Tibial nerve (tissue), 4 donors: Measurements from ENCODE around the gene KMT2C. TPM values are rescaled to one million over a fixed set of nuclear protein-coding genes. Genes with fewer than 3 reads are reported as not detected.

ENCODE experiments used
- DNase-seq, 2 donors: peaks; one replicate each; pipeline ENCODE4 v3.0.0-alpha.2; 2019; ENCODE audit warnings: low spot score in 2 of 2
- H3K27ac ChIP-seq, 4 donors: fragments of 200-600 bp; sonication (generic) in 3 of 4; one replicate each; pipeline ENCODE4 v1.5.1; 2017 to 2019; ENCODE audit warnings: mild to moderate bottlenecking in 1 of 4
- H3K27me3 ChIP-seq, 2 donors: fragments of 200-600 bp; sonication (generic) in 1 of 2; one replicate each; pipeline versions ENCODE4 v1.5.1 to v1.6.0; 2017 to 2019
- H3K36me3 ChIP-seq, 3 donors: fragments of 200-600 bp; sonication (generic); one replicate each; pipeline ENCODE4 v1.5.1; 2018 to 2019
- H3K4me1 ChIP-seq, 4 donors: fragments of 200-600 bp; sonication (generic) in 3 of 4; one replicate each; pipeline ENCODE4 v1.5.1; 2017 to 2019
- H3K4me3 ChIP-seq, 4 donors: fragments of 200-600 bp; sonication (generic) in 3 of 4; one replicate each; pipeline ENCODE4 v1.5.1; 2017 to 2019; ENCODE audit warnings: mild to moderate bottlenecking in 1 of 4, moderate library complexity in 1 of 4
- H3K9me3 ChIP-seq, 4 donors: fragments of 200-600 bp; sonication (generic) in 3 of 4; one replicate each; pipeline ENCODE4 v1.5.1; 2017 to 2019
- EP300 ChIP-seq, 2 donors: sonication (generic); formaldehyde crosslinking; IDR thresholded peaks; one replicate each; pipeline ENCODE4 v1.6.1; 2017; ENCODE audit warnings: antibody characterized with exemption in 2 of 2, mild to moderate bottlenecking in 1 of 2
- POLR2A ChIP-seq, 2 donors: fragments of 450-650 bp; IDR thresholded peaks; one replicate each; pipeline ENCODE4 v1.6.1; 2017; ENCODE audit warnings: antibody characterized with exemption in 2 of 2, mild to moderate bottlenecking in 2 of 2, moderate library complexity in 2 of 2
- WGBS, 2 donors: methylation state at CpG; one replicate each; pipeline ENCODE4 v1.1.5; 2018; 5-methylcytosine and 5-hydroxymethylcytosine counted together
- total RNA-seq, 4 donors: library from RNA; depleted of rRNA; stranded (reverse); fragments of >200 nt; gene quantifications; one replicate each; pipeline ENCODE4 v1.1.0, GENCODE V29; 2016
- TF ChIP-seq, protein P1 (sequence below), 5 experiments: fragments of 200-600 bp in 3 of 5; fragments of 450-650 bp in 2 of 5; sonication (generic) in 3 of 5; IDR thresholded peaks; one replicate each; pipeline ENCODE4 v1.5.1; 2016 to 2019; ENCODE audit warnings: antibody characterized with exemption in 5 of 5, mild to moderate bottlenecking in 3 of 5, moderate library complexity in 2 of 5

Gene KMT2C
- total RNA-seq, 4 donors from 2014 or later = 63.2 to 86.1 (median 69.4) TPM

GRCh38 chr7:152158801-152159587, 276.8 kb downstream of the KMT2C start:
- H3K27me3 ChIP-seq = no peaks in the 10 kb centered on the region
- WGBS, 2 donors = 82 to 86% methylated on average over 11 of the region's 11 CpGs

DNA sequence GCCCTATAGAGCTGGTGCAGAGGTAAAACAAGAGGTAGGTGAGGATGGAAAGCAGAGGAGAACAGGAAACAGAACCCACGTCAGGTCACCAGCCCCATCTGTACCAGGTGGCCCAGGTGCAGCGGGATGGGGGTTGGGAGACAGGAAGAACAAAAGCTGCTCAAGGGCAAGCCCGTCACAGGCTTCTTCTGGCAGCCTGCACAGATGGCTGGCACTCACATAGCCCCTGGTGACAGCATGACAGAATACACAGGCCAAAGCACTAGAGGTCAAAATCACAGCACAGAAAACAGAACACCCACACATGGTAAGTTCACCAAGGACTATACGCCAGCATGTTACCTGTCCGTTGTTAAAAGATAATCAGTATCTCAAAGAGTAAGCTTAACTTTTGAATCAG, 283.5 kb downstream of the KMT2C start:
- WGBS, 2 donors = 88 to 90% methylated on average over 5 of the region's 5 CpGs

More at GRCh38 chr7:152158801-152159587, 276.8 kb downstream of the KMT2C start:
- H3K9me3 ChIP-seq = no peaks in the 10 kb centered on the region
- DNase-seq = no peak
- TF ChIP-seq, protein P1, sequence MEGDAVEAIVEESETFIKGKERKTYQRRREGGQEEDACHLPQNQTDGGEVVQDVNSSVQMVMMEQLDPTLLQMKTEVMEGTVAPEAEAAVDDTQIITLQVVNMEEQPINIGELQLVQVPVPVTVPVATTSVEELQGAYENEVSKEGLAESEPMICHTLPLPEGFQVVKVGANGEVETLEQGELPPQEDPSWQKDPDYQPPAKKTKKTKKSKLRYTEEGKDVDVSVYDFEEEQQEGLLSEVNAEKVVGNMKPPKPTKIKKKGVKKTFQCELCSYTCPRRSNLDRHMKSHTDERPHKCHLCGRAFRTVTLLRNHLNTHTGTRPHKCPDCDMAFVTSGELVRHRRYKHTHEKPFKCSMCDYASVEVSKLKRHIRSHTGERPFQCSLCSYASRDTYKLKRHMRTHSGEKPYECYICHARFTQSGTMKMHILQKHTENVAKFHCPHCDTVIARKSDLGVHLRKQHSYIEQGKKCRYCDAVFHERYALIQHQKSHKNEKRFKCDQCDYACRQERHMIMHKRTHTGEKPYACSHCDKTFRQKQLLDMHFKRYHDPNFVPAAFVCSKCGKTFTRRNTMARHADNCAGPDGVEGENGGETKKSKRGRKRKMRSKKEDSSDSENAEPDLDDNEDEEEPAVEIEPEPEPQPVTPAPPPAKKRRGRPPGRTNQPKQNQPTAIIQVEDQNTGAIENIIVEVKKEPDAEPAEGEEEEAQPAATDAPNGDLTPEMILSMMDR (IDR thresholded peaks at IDR 0.05) = no peak
- TF ChIP-seq EP300 (IDR thresholded peaks at IDR 0.05) (no peak), POLR2A (IDR thresholded peaks at IDR 0.05) (no peak)
- H3K4me3 ChIP-seq = no peak overlapping the region
- peaks cover 0 to 3% (median 0%) of the 10 kb centered on the region in 4 donors for H3K4me1 ChIP-seq
- no peak overlapping the region for H3K27ac ChIP-seq
- H3K36me3 ChIP-seq = peaks cover 6 to 93% (median 15%) of the 10 kb centered on the region in 3 donors

DNA sequence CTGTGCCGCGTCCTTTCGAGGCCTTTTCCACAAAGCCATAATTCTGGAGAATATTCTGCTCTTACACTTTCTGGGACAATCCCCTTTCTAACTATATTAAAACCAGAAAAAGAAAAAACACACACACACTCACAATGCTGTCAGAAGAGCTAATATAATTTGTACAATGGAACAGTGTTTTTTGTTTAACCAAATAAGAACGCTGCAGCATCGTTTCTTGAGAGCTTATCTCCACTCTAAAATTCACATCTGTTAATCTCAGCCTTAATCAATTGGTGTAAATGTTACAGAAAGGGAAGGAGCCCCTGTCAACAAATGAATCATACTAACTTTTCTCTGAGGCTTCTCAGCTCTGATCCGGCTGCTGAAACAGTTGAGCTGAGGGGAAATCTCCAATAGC, 286.4 kb downstream of the KMT2C start:
- no peak for DNase-seq
- peaks cover 0 to 20% (median 0%) of the 10 kb centered on the region in 4 donors for H3K4me1 ChIP-seq
- TF ChIP-seq, protein P1 (IDR thresholded peaks at IDR 0.05) = no peak
- TF ChIP-seq POLR2A (IDR thresholded peaks at IDR 0.05) (no peak), EP300 (IDR thresholded peaks at IDR 0.05) (no peak)
- H3K36me3 ChIP-seq = peaks cover 2 to 97% (median 21%) of the 10 kb centered on the region in 3 donors
- no peak overlapping the region for H3K27ac ChIP-seq
- H3K27me3 ChIP-seq = no peaks in the 10 kb centered on the region
- WGBS, 2 donors = 81 to 82% methylated on average over 6 of the region's 6 CpGs
- H3K9me3 ChIP-seq = no peaks in the 10 kb centered on the region
- H3K4me3 ChIP-seq = no peak overlapping the region

More for the DNA sequence above, 283.5 kb downstream of the KMT2C start:
- no peak overlapping the region for H3K4me3 ChIP-seq
- no peaks in the 10 kb centered on the region for H3K27me3 ChIP-seq
- no peak overlapping the region for H3K27ac ChIP-seq
- no peaks in the 10 kb centered on the region for H3K9me3 ChIP-seq
- DNase-seq = no peak
- TF ChIP-seq EP300 (IDR thresholded peaks at IDR 0.05) = no peak
- TF ChIP-seq, protein P1 (IDR thresholded peaks at IDR 0.05) = no peak
- no peak for TF ChIP-seq POLR2A (IDR thresholded peaks at IDR 0.05)
- no peaks in the 10 kb centered on the region for H3K4me1 ChIP-seq
- peaks cover 2 to 99% (median 21%) of the 10 kb centered on the region in 3 donors for H3K36me3 ChIP-seq

GRCh38 chr7:152148706-152149105, 287.1 kb downstream of the KMT2C start:
- Histone ChIP-seq H3K4me1 (peaks cover 0 to 20% (median 0%) of the 10 kb centered on the region in 4 donors), H3K9me3 (no peaks in the 10 kb centered on the region), H3K4me3 (no peak overlapping the region), H3K27me3 (no peaks in the 10 kb centered on the region), H3K36me3 (peaks cover 2 to 97% (median 20%) of the 10 kb centered on the region in 3 donors), H3K27ac (no peak overlapping the region)
- no peak for DNase-seq
- WGBS, 2 donors = 87 to 95% methylated on average over 5 of the region's 5 CpGs
- no peak for TF ChIP-seq EP300 (IDR thresholded peaks at IDR 0.05)
- TF ChIP-seq, protein P1 (IDR thresholded peaks at IDR 0.05) = no peak
- TF ChIP-seq POLR2A (IDR thresholded peaks at IDR 0.05) = no peak

- Histone ChIP-seq H3K4me1 (peaks cover 0 to 20% (median 0%) of the 10 kb centered on the region in 4 donors), H3K9me3 (no peaks in the 10 kb centered on the region), H3K4me3 (no peak overlapping the region), H3K36me3 (peaks cover 2 to 97% (median 27%) of the 10 kb centered on the region in 3 donors), H3K27ac (peak overlapping the region in 2 of 4 donors; percentile 35 to 41), H3K27me3 (no peaks in the 10 kb centered on the region)
- 57 to 59% methylated on average over 4 of the region's 4 CpGs for WGBS, 2 donors
- peak in 1 of 2 donors; percentile 35 for DNase-seq
- no peak for TF ChIP-seq POLR2A (IDR thresholded peaks at IDR 0.05)
- TF ChIP-seq, protein P1 (IDR thresholded peaks at IDR 0.05) = peak; percentile 36 to 59 (median 54)
These were observed 289.8 kb downstream of the KMT2C start for GRCh38 chr7:152145853-152146466.
